IMR-90 (cell line): ENCODE measurements around the gene GKN2. TPM values are rescaled to one million over a fixed set of nuclear protein-coding genes. Genes with fewer than 3 reads are reported as not detected.

Source experiments
- ATAC-seq: fragments of 200-7000 bp; cut with Tn5 transposase; 2 replicates; pipeline ENCODE4 v1.9.1; 2020; ENCODE audit warnings: low read depth, mild to moderate bottlenecking, moderate library complexity
- BruUV-seq: library from RNA; stranded (reverse); fragments of 400-500 nt; replicated peaks from 2 replicates; lab custom pipeline; 2021; lab: Mats Ljungman, UMichigan
- CTCF ChIA-PET: fragments of 300-600 bp; formaldehyde crosslinking; extraction: SDS; loops from one replicate; lab custom pipeline; 2021; ENCODE audit warnings: antibody characterized with exemption; lab: Yijun Ruan, JAX
- POLR2A ChIA-PET: fragments of 300-600 bp; sonication (Branson Sonifier 250); formaldehyde crosslinking; loops from one replicate; lab custom pipeline; 2022; ENCODE audit warnings: antibody characterized with exemption; ENCODE audit not compliant: unreplicated experiment; lab: Charles Lee
- DNase-seq: peaks from one replicate; pipeline ENCODE4 v3.0.0; 2013
- H2AFZ ChIP-seq: replicated peaks from 2 replicates; pipeline ENCODE3; 2013; ENCODE audit warnings: low read length, mild to moderate bottlenecking; ENCODE audit not compliant: poor library complexity
- H2AK5ac ChIP-seq: 2 replicates; pipeline ENCODE4 v1.6.1; 2013; ENCODE audit warnings: low read depth, low read length, inconsistent platforms
- H2AK9ac ChIP-seq: replicated peaks from 2 replicates; pipeline ENCODE3; 2013; ENCODE audit warnings: mild to moderate bottlenecking, low read depth, low read length, moderate library complexity; ENCODE audit not compliant: poor library complexity
- H2BK120ac ChIP-seq: 2 replicates; pipeline ENCODE4 v1.6.1; 2013; ENCODE audit warnings: low read depth, low read length, inconsistent platforms
- H2BK15ac ChIP-seq: 3 replicates; pipeline ENCODE4 v1.6.1; 2013; ENCODE audit warnings: low read depth, low read length, inconsistent platforms
- H2BK20ac ChIP-seq: 2 replicates; pipeline ENCODE4 v1.6.1; 2013; ENCODE audit warnings: low read depth, mild to moderate bottlenecking, inconsistent platforms, low read length, moderate library complexity
- H2BK5ac ChIP-seq: 2 replicates; pipeline ENCODE4 v1.6.1; 2013; ENCODE audit warnings: mild to moderate bottlenecking, low read depth, low read length, inconsistent platforms; ENCODE audit not compliant: poor library complexity, severe bottlenecking
- H3K14ac ChIP-seq: replicated peaks from 2 replicates; pipeline ENCODE4 v1.6.1; 2013; ENCODE audit warnings: low read depth, low read length, inconsistent platforms
- H3K18ac ChIP-seq: 2 replicates; pipeline ENCODE4 v1.6.1; 2013; ENCODE audit warnings: low read depth, low read length, control low read depth
- H3K23ac ChIP-seq: 2 replicates; pipeline ENCODE4 v1.6.1; 2013; ENCODE audit warnings: low read depth, low read length, inconsistent platforms
- H3K27ac ChIP-seq: 2 replicates; pipeline ENCODE4 v1.5.1; 2013; ENCODE audit warnings: mild to moderate bottlenecking, control low read depth, low read length; ENCODE audit not compliant: insufficient read depth
- H3K27me3 ChIP-seq: 2 replicates; pipeline ENCODE4 v1.6.1; 2013; ENCODE audit warnings: low read length; ENCODE audit not compliant: control insufficient read depth, insufficient read depth
- H3K36me3 ChIP-seq: 2 replicates; pipeline ENCODE4 v1.6.1; 2013; ENCODE audit warnings: low read length, mixed read lengths; ENCODE audit not compliant: control insufficient read depth, insufficient read depth
- H3K4ac ChIP-seq: 2 replicates; pipeline ENCODE4 v1.6.1; 2013; ENCODE audit warnings: low read depth, low read length, inconsistent platforms
- H3K4me1 ChIP-seq: 2 replicates; pipeline ENCODE4 v1.6.1; 2013; ENCODE audit warnings: low read length, mixed read lengths; ENCODE audit not compliant: control insufficient read depth, insufficient read depth
- H3K4me2 ChIP-seq: 2 replicates; pipeline ENCODE4 v1.6.1; 2013; ENCODE audit warnings: low read depth, mild to moderate bottlenecking, control low read depth, low read length, moderate library complexity
- H3K4me3 ChIP-seq: 2 replicates; pipeline ENCODE4 v1.5.1; 2013; ENCODE audit warnings: low read depth, mild to moderate bottlenecking, control low read depth, low read length, moderate library complexity; ENCODE audit not compliant: insufficient read depth
- H3K56ac ChIP-seq: 2 replicates; pipeline ENCODE4 v1.6.1; 2013; ENCODE audit warnings: low read length, inconsistent platforms; ENCODE audit not compliant: insufficient read depth; ENCODE audit errors: extremely low read depth
- H3K79me1 ChIP-seq, 2 experiments: 2 replicates each; pipeline ENCODE4 v1.6.1; 2013; ENCODE audit warnings: low read length in 2 of 2, inconsistent platforms in 1 of 2, low read depth in 1 of 2
- H3K9ac ChIP-seq: 2 replicates; pipeline ENCODE4 v1.6.1; 2013; ENCODE audit warnings: low read depth, low read length, control low read depth
- H3K9me1 ChIP-seq: 2 replicates; pipeline ENCODE4 v1.6.1; 2013; ENCODE audit warnings: low read length, inconsistent platforms; ENCODE audit not compliant: insufficient read depth
- H3K9me3 ChIP-seq: 2 replicates; pipeline ENCODE4 v1.6.1; 2013; ENCODE audit warnings: low read length; ENCODE audit not compliant: control insufficient read depth, insufficient read depth
- H4K20me1 ChIP-seq: 2 replicates; pipeline ENCODE4 v1.6.1; 2013; ENCODE audit warnings: low read length, inconsistent platforms; ENCODE audit not compliant: insufficient read depth
- H4K5ac ChIP-seq: 2 replicates; pipeline ENCODE4 v1.6.1; 2013; ENCODE audit warnings: mild to moderate bottlenecking, low read depth, low read length, control low read depth
- H4K8ac ChIP-seq, 2 experiments: 2 replicates each; pipeline ENCODE4 v1.6.1; 2013; ENCODE audit warnings: low read depth in 2 of 2, low read length in 2 of 2, control low read depth in 1 of 2, inconsistent platforms in 1 of 2
- H4K91ac ChIP-seq: 2 replicates; pipeline ENCODE4 v1.6.1; 2013; ENCODE audit warnings: low read depth, low read length, inconsistent platforms; ENCODE audit not compliant: insufficient read depth
- MAFK ChIP-seq: IDR thresholded peaks from 2 replicates; pipeline ENCODE4 v1.6.1; 2012; ENCODE audit warnings: low read depth, low read length, improper control_type of control experiment
- dilution Hi-C: fragments of 300-500 bp; cut with HindIII; formaldehyde crosslinking; loops from one replicate; pipeline ENCODE4 v1.14.3; 2018; ENCODE audit warnings: low sequenced_read_pairs; ENCODE audit not compliant: unreplicated experiment
- in situ Hi-C: fragments of 300-500 bp; cut with MboI; formaldehyde crosslinking; loops from 3 replicates; pipeline ENCODE4 v1.14.3; 2019; ENCODE audit warnings: low sequenced_read_pairs, inconsistent platforms, mixed read lengths
- intact Hi-C: fragments of 100-400 bp; cut with micrococcal nuclease; formaldehyde crosslinking; loops from 2 replicates; pipeline ENCODE4 v1.10.0; 2022
- polyA plus RNA-seq, 3 experiments: library from polyadenylated mRNA; depleted of rRNA; stranded (reverse); fragments of >200 nt; gene quantifications; 2 replicates each; pipeline ENCODE4 v1.2.3, GENCODE V29; 2012; ENCODE audit warnings: low replicate concordance in 1 of 3
- total RNA-seq: library from RNA; depleted of rRNA; stranded (reverse); fragments of >200 nt; gene quantifications from 2 replicates; pipeline ENCODE4 v1.2.3, GENCODE V29; 2012
- TF ChIP-seq, protein P1 (sequence below): conservative IDR thresholded peaks from 2 replicates; pipeline ENCODE4 v1.5.1; 2012; ENCODE audit warnings: mild to moderate bottlenecking, low read depth, low read length, improper control_type of control experiment

Gene GKN2
- total and polyA plus RNA-seq, 2 of the 4 experiments (the other 2 are of a cell fraction): not detected

DNA sequence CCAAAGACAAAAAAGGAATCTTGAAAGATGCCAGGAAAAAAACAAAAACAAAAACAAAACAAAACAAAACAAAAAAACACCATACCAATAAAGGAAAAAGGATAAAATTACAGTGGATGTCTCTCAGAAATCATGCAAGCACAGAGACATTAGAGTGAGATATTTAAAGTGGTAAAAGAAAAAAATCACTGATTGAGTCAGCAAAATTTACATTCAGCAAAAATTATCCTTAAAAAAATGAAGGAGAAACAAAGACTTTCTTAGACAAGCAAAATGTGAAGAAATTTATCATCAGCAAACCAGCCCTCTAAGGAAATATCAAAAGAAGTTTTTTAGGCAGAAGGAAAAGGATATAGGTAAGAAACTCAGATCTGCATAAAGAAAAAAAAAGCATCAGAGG, 11.6 kb upstream of the GKN2 start:
- intact Hi-C loops (no loop called here), dilution Hi-C loops (no loop called here), in situ Hi-C loops (no loop called here)
- Histone ChIP-seq H3K27me3 (no peaks in the 10 kb centered on the region), H3K14ac (no peak overlapping the region), H2BK15ac (no peak overlapping the region), H3K79me1 (no peaks in the 10 kb centered on the region), H2AK9ac (no peak overlapping the region), H2AFZ (no peak overlapping the region), H2BK120ac (no peak overlapping the region), H4K8ac (no peak overlapping the region), H3K4me2 (no peak overlapping the region), H2AK5ac (no peak overlapping the region), H3K9me3 (no peaks in the 10 kb centered on the region), H3K36me3 (no peaks in the 10 kb centered on the region), H3K23ac (no peak overlapping the region), H4K91ac (no peak overlapping the region), H3K9ac (no peak overlapping the region), H3K4me1 (no peaks in the 10 kb centered on the region), H3K4ac (no peak overlapping the region), H3K27ac (no peak overlapping the region), H2BK5ac (no peak overlapping the region), H3K56ac (no peak overlapping the region), H3K9me1 (peaks cover 3% of the 10 kb centered on the region; the same call in 1 of the 2 replicates), H2BK20ac (no peak overlapping the region), H3K4me3 (no peak overlapping the region), H4K20me1 (no peaks in the 10 kb centered on the region), H3K18ac (no peak overlapping the region), H4K5ac (no peak overlapping the region)
- ChIA-PET CTCF (no interaction called here), POLR2A (no interaction called here)
- 0 out of 2 replicates have a peak, but pooled peaks have one; percentile 18 for TF ChIP-seq MAFK
- TF ChIP-seq, protein P1, sequence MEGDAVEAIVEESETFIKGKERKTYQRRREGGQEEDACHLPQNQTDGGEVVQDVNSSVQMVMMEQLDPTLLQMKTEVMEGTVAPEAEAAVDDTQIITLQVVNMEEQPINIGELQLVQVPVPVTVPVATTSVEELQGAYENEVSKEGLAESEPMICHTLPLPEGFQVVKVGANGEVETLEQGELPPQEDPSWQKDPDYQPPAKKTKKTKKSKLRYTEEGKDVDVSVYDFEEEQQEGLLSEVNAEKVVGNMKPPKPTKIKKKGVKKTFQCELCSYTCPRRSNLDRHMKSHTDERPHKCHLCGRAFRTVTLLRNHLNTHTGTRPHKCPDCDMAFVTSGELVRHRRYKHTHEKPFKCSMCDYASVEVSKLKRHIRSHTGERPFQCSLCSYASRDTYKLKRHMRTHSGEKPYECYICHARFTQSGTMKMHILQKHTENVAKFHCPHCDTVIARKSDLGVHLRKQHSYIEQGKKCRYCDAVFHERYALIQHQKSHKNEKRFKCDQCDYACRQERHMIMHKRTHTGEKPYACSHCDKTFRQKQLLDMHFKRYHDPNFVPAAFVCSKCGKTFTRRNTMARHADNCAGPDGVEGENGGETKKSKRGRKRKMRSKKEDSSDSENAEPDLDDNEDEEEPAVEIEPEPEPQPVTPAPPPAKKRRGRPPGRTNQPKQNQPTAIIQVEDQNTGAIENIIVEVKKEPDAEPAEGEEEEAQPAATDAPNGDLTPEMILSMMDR: no peak
- BruUV-seq: no TSS peak
- ATAC-seq (no peak), DNase-seq (no peak)
